Retinal pigment epithelial cell (primary cell): ENCODE results near the gene KLHL3.

Experiments
- DNase-seq: peaks from one replicate; pipeline ENCODE4 v3.0.0-alpha.2; 2010; ENCODE audit warnings: low read depth
- H3K4me3 ChIP-seq: 2 replicates; pipeline ENCODE4 v1.5.1; 2011; ENCODE audit warnings: mild to moderate bottlenecking, low read length, control low read depth, moderate library complexity
- CTCF ChIP-seq: conservative IDR thresholded peaks from 2 replicates; pipeline ENCODE4 v1.5.1; 2011; ENCODE audit warnings: low read depth, low read length, control low read depth, inconsistent platforms

KLHL3 gene

GRCh38 chr5:137573376-137573775 lies 162.5 kb downstream of the KLHL3 start:
- no peak for TF ChIP-seq CTCF

GRCh38 chr5:137572042-137572695 lies 163.7 kb downstream of the KLHL3 start:
- DNase-seq = no peak
- no peak for TF ChIP-seq CTCF
- H3K4me3 ChIP-seq = no peak overlapping the region

More at GRCh38 chr5:137573376-137573775, 162.5 kb downstream of the KLHL3 start:
- DNase-seq = no peak
- H3K4me3 ChIP-seq = no peak overlapping the region

- H3K4me3 ChIP-seq = no peak overlapping the region
- no peak for DNase-seq
Measured at GRCh38 chr5:137570070-137570469, 165.8 kb downstream of the KLHL3 start.

More at GRCh38 chr5:137570070-137570469, 165.8 kb downstream of the KLHL3 start:
- TF ChIP-seq CTCF = no peak
